Endometrial microvascular endothelial cells (primary cell): ENCODE data around the gene OR5AU1. TPM values are rescaled to one million over a fixed set of nuclear protein-coding genes. Genes with fewer than 3 reads are reported as not detected.
"Not testable (repeated sequence)": the region's sequence is repeated elsewhere in the genome, so short reads cannot be mapped to it uniquely, and the experiment has no call there.

Source experiments
- in situ Hi-C: cut with HindIII; loops from 2 replicates; pipeline ENCODE4 v1.10.0; 2017; ENCODE audit warnings: low sequenced_read_pairs, low pct_unique_long_range_greater_than_20kb; ENCODE audit errors: inconsistent ontology term
- total RNA-seq: library from RNA; depleted of rRNA; stranded (reverse); fragments of >200 nt; gene quantifications from one replicate; pipeline ENCODE4 v1.2.3, GENCODE V29; 2015; ENCODE audit errors: inconsistent ontology term

The OR5AU1 gene
- total RNA-seq, 1 donor from 2014 or later = not detected

- in situ Hi-C loops = no loop called here
Observed at GRCh38 chr14:21184254-21184653, 28.4 kb upstream of the OR5AU1 start.

GRCh38 chr14:21182166-21182565 lies 26.3 kb upstream of the OR5AU1 start:
- in situ Hi-C loops = no loop called here

- in situ Hi-C loops = no loop called here
Observed at GRCh38 chr14:21171128-21171527, 15.3 kb upstream of the OR5AU1 start.

GRCh38 chr14:21169573-21169972 lies 13.7 kb upstream of the OR5AU1 start:
- in situ Hi-C loops = no loop called here

GRCh38 chr14:21168055-21168454 lies 12.2 kb upstream of the OR5AU1 start:
- in situ Hi-C loops = no loop called here

- in situ Hi-C loops = not testable (repeated sequence)
Observed at GRCh38 chr14:21165670-21166069, 9.8 kb upstream of the OR5AU1 start.

GRCh38 chr14:21165002-21165605 lies 9.2 kb upstream of the OR5AU1 start:
- in situ Hi-C loops = not testable (repeated sequence)

GRCh38 chr14:21163871-21164291 lies 8.0 kb upstream of the OR5AU1 start:
- in situ Hi-C loops = no loop called here

GRCh38 chr14:21162081-21162480 lies 6.2 kb upstream of the OR5AU1 start:
- in situ Hi-C loops = no loop called here

- in situ Hi-C loops = no loop called here
Observed at GRCh38 chr14:21160061-21160610, 4.3 kb upstream of the OR5AU1 start.

GRCh38 chr14:21158175-21158574 lies 2.3 kb upstream of the OR5AU1 start:
- in situ Hi-C loops = not testable (repeated sequence)

GRCh38 chr14:21149641-21150367 lies 6.1 kb downstream of the OR5AU1 start:
- in situ Hi-C loops = no loop called here

GRCh38 chr14:21145437-21145836 lies 10.4 kb downstream of the OR5AU1 start:
- in situ Hi-C loops = no loop called here

- in situ Hi-C loops = no loop called here
Observed at GRCh38 chr14:21142357-21142756, 13.5 kb downstream of the OR5AU1 start.

- in situ Hi-C loops = no loop called here
Observed at GRCh38 chr14:21136024-21136423, 19.8 kb downstream of the OR5AU1 start.

GRCh38 chr14:21133901-21134300 lies 22.0 kb downstream of the OR5AU1 start:
- in situ Hi-C loops = no loop called here

- in situ Hi-C loops = no loop called here
Observed at GRCh38 chr14:21123429-21123828, 32.4 kb downstream of the OR5AU1 start.

- in situ Hi-C loops = no loop called here
Observed at GRCh38 chr14:21121122-21121521, 34.7 kb downstream of the OR5AU1 start.

GRCh38 chr14:21120686-21121085 lies 35.2 kb downstream of the OR5AU1 start:
- in situ Hi-C loops = no loop called here

- in situ Hi-C loops = no loop called here
Observed at GRCh38 chr14:21118933-21119332, 36.9 kb downstream of the OR5AU1 start.
